ENCODE data around the gene LRRC56. TPM values are rescaled to one million over a fixed set of nuclear protein-coding genes. Genes with fewer than 3 reads are reported as not detected.

Gene LRRC56
- total RNA-seq, 1 experiment from 2014 or later, result 3.4 TPM

GRCh38 chr11:587546-587945 lies 50.2 kb downstream of the LRRC56 start:
- no peak overlapping the region for H2BK5ac ChIP-seq (ENCODE audit: insufficient read length, low read length)
- no peak overlapping the region for H3K4me2 ChIP-seq (ENCODE audit: insufficient read depth, insufficient read length, low read length)
- H3K79me1 ChIP-seq (ENCODE audit: insufficient read depth, low read depth, low read length, poor library complexity, severe bottlenecking), result peaks cover 7% of the 10 kb centered on the region
- no peaks in the 10 kb centered on the region for H3K23me2 ChIP-seq (ENCODE audit: insufficient read length, low read depth, low read length, poor library complexity, severe bottlenecking)
- Mint-ChIP-seq H3K27ac (peak overlapping the region in 1 of 3 experiments; percentile 61; a peak in 1 of 7 replicates), H3K4me1 (no peaks in the 10 kb centered on the region), H3K9me3 (no peaks in the 10 kb centered on the region), H3K4me3 (no peak overlapping the region), H3K27me3 (ENCODE audit: low read depth) (no peaks in the 10 kb centered on the region), H3K36me3 (ENCODE audit: insufficient read depth in 1 of 3, low read depth in 3 of 3) (peaks cover 44 to 81% (median 76%) of the 10 kb centered on the region in 3 experiments)
- H4K5ac ChIP-seq (ENCODE audit: insufficient read length, low read depth, low read length), result no peak overlapping the region
- no peak overlapping the region for H3K27ac ChIP-seq (ENCODE audit: insufficient read length, low read depth, low read length)
- WGBS (ENCODE audit: extremely low coverage, insufficient read length, low lambda C conversion rate), result no CpG with 5 or more reads among the region's 8 CpGs
- no peaks in the 10 kb centered on the region; the same call in 1 of the 2 replicates for H3K79me2 ChIP-seq (ENCODE audit: insufficient read depth, low read length)
- no peak overlapping the region for H2BK15ac ChIP-seq (ENCODE audit: low read depth, low read length)
- H3K4me1 ChIP-seq (ENCODE audit: insufficient read depth, low read length), result no peaks in the 10 kb centered on the region
- no peaks in the 10 kb centered on the region for H3K9me3 ChIP-seq (ENCODE audit: control insufficient read depth, low read depth, low read length)
- no peak overlapping the region for H4K91ac ChIP-seq (ENCODE audit: insufficient read length, low read depth, low read length)
- no peaks in the 10 kb centered on the region for H3K27me3 ChIP-seq (ENCODE audit: insufficient read depth, low read length)
- no peak overlapping the region for H3K9ac ChIP-seq (ENCODE audit: extremely low read depth, insufficient read length, low read length)
- no peak overlapping the region for H2AFZ ChIP-seq (ENCODE audit: low read length)
- no peak overlapping the region for H2AK5ac ChIP-seq (ENCODE audit: insufficient read length, low read length)
- H3K4ac ChIP-seq (ENCODE audit: low read depth, low read length), result no peak overlapping the region
- peaks cover 3% of the 10 kb centered on the region for H4K20me1 ChIP-seq (ENCODE audit: control insufficient read depth, insufficient read depth, insufficient read length)
- H2BK20ac ChIP-seq (ENCODE audit: low read depth, low read length, poor library complexity, severe bottlenecking), result no peak overlapping the region
- H3K14ac ChIP-seq (ENCODE audit: insufficient read depth, low read length), result no peak overlapping the region
- H2BK120ac ChIP-seq (ENCODE audit: low read depth, low read length, poor library complexity, severe bottlenecking), result no peak overlapping the region
- H3K23ac ChIP-seq (ENCODE audit: insufficient read length, low read depth, low read length), result no peak overlapping the region
- H4K8ac ChIP-seq (replicated peaks; ENCODE audit: insufficient read length, low read depth, low read length), result no peak overlapping the region
- no peak for DNase-seq
- TF ChIP-seq CTCF (conservative IDR thresholded peaks at IDR 0.05), result no peak
- no peak overlapping the region for H3K56ac ChIP-seq (ENCODE audit: insufficient read length, low read depth, low read length)
- no peak overlapping the region for H2BK12ac ChIP-seq (ENCODE audit: insufficient read length, low read depth, low read length)
- no peak overlapping the region for H3T11ph ChIP-seq (ENCODE audit: low read length)
- H3K18ac ChIP-seq (ENCODE audit: insufficient read length, low read depth, low read length), result no peak overlapping the region
